ENCODE data around the gene GAPVD1.

Gene GAPVD1

GRCh38 chr9:125372441-125373226, 111.0 kb downstream of the GAPVD1 start:
- no peak overlapping the region for H3K4me3 ChIP-seq (ENCODE audit: low read depth, low read length)
- in situ Hi-C loops (cut with HindIII; ENCODE audit: low sequenced_read_pairs): no loop called here
- no peak for DNase-seq (ENCODE audit: low read depth)
- no peak for TF ChIP-seq CTCF (IDR thresholded peaks at IDR 0.05; ENCODE audit: low read depth, low read length, missing control alignments)

- in situ Hi-C loops (cut with HindIII; ENCODE audit: low sequenced_read_pairs): no loop called here
- peak; percentile 39 for DNase-seq (ENCODE audit: low read depth)
- peak overlapping the region; percentile 20 for H3K4me3 ChIP-seq (ENCODE audit: low read depth, low read length)
- TF ChIP-seq CTCF (IDR thresholded peaks at IDR 0.05; ENCODE audit: low read depth, low read length, missing control alignments): peak; percentile 81
Measured at GRCh38 chr9:125374443-125375309, 113.0 kb downstream of the GAPVD1 start.

GRCh38 chr9:125375820-125376219, 114.2 kb downstream of the GAPVD1 start:
- no peak for DNase-seq (ENCODE audit: low read depth)
- TF ChIP-seq CTCF (IDR thresholded peaks at IDR 0.05; ENCODE audit: low read depth, low read length, missing control alignments): no peak
- no peak overlapping the region for H3K4me3 ChIP-seq (ENCODE audit: low read depth, low read length)
- in situ Hi-C loops (cut with HindIII; ENCODE audit: low sequenced_read_pairs): no loop called here

GRCh38 chr9:125376261-125377226, 114.9 kb downstream of the GAPVD1 start:
- in situ Hi-C loops (cut with HindIII; ENCODE audit: low sequenced_read_pairs): no loop called here
- DNase-seq (ENCODE audit: low read depth): no peak

GRCh38 chr9:125377584-125378250, 116.1 kb downstream of the GAPVD1 start:
- DNase-seq (ENCODE audit: low read depth): no peak
- in situ Hi-C loops (cut with HindIII; ENCODE audit: low sequenced_read_pairs): no loop called here
- no peak overlapping the region for H3K4me3 ChIP-seq (ENCODE audit: low read depth, low read length)
- TF ChIP-seq CTCF (IDR thresholded peaks at IDR 0.05; ENCODE audit: low read depth, low read length, missing control alignments): no peak

More at GRCh38 chr9:125376261-125377226, 114.9 kb downstream of the GAPVD1 start:
- H3K4me3 ChIP-seq (ENCODE audit: low read depth, low read length): no peak overlapping the region
- no peak for TF ChIP-seq CTCF (IDR thresholded peaks at IDR 0.05; ENCODE audit: low read depth, low read length, missing control alignments)

Data from astrocyte of the cerebellum (primary cell).